Coronary artery (tissue), 2 donors: ENCODE results near the gene CNKSR3.

Experiments used
- DNase-seq: peaks from one replicate; pipeline ENCODE4 v3.0.0-alpha.2; 2017; ENCODE audit warnings: low spot score
- H3K27ac ChIP-seq, 2 donors: fragments of 200-600 bp; sonication (generic); one replicate each; pipeline ENCODE4 v1.5.1; 2016 to 2019
- H3K4me3 ChIP-seq: fragments of 200-600 bp; sonication (generic); 2 replicates; pipeline ENCODE4 v1.5.1; 2016; ENCODE audit warnings: mild to moderate bottlenecking, moderate library complexity
- CTCF ChIP-seq: fragments of 200-600 bp; sonication (generic); IDR thresholded peaks from one replicate; pipeline ENCODE4 v1.5.1; 2019; ENCODE audit warnings: antibody characterized with exemption

Gene CNKSR3

GRCh38 chr6:154408891-154409500 is 101.5 kb downstream of the CNKSR3 start:
- Histone ChIP-seq H3K27ac (peak overlapping the region; percentile 84 to 93), H3K4me3 (no peak overlapping the region)
- TF ChIP-seq CTCF = no peak
- DNase-seq = no peak

GRCh38 chr6:154407440-154407839 is 103.0 kb downstream of the CNKSR3 start:
- no peak for DNase-seq
- no peak for TF ChIP-seq CTCF
- peak overlapping the region in 1 of 2 donors; percentile 1 for H3K27ac ChIP-seq
- H3K4me3 ChIP-seq = no peak overlapping the region

- H3K27ac ChIP-seq = peak overlapping the region in 1 of 2 donors; percentile 1
- H3K4me3 ChIP-seq = no peak overlapping the region
- TF ChIP-seq CTCF = no peak
- DNase-seq = no peak
These were observed 103.6 kb downstream of the CNKSR3 start for GRCh38 chr6:154406869-154407268.

GRCh38 chr6:154406301-154406700 is 104.2 kb downstream of the CNKSR3 start:
- Histone ChIP-seq H3K27ac (peak overlapping the region in 1 of 2 donors; percentile 72), H3K4me3 (no peak overlapping the region)
- TF ChIP-seq CTCF = no peak
- DNase-seq = no peak

GRCh38 chr6:154404791-154405400 is 105.6 kb downstream of the CNKSR3 start:
- Histone ChIP-seq H3K4me3 (peak overlapping the region; percentile 51), H3K27ac (peak overlapping the region in 1 of 2 donors; percentile 72)
- no peak for DNase-seq
- TF ChIP-seq CTCF = no peak

- H3K27ac ChIP-seq = peak overlapping the region in 1 of 2 donors; percentile 72
- no peak for TF ChIP-seq CTCF
- no peak for DNase-seq
- H3K4me3 ChIP-seq = no peak overlapping the region
These were observed 106.7 kb downstream of the CNKSR3 start for GRCh38 chr6:154403788-154404187.
